Prostate gland (tissue), 2 donors: ENCODE measurements around the gene JADE1. TPM values are rescaled to one million over a fixed set of nuclear protein-coding genes. Genes with fewer than 3 reads are reported as not detected.

Source experiments
- DNase-seq: peaks from one replicate; pipeline ENCODE4 v3.0.0-alpha.2; 2019; ENCODE audit warnings: low spot score
- H3K27ac ChIP-seq, 2 donors: fragments of 200-600 bp; sonication (generic); 2 replicates each; pipeline ENCODE4 v1.5.1; 2017 to 2019
- H3K27me3 ChIP-seq: fragments of 200-600 bp; sonication (generic); replicated peaks from 2 replicates; pipeline ENCODE4 v1.5.1; 2019; ENCODE audit not compliant: insufficient read depth
- H3K36me3 ChIP-seq, 2 donors: fragments of 200-600 bp; sonication (generic); 1 replicate in 1 of 2; 2 replicates in 1 of 2; pipeline versions ENCODE4 v1.5.1 to v1.8.1; 2017 to 2019
- H3K4me1 ChIP-seq: fragments of 200-600 bp; sonication (generic); replicated peaks from 2 replicates; pipeline ENCODE4 v1.5.1; 2019
- H3K4me3 ChIP-seq, 2 donors: fragments of 200-600 bp; sonication (generic); 2 replicates each; pipeline ENCODE4 v1.5.1; 2017 to 2019
- H3K9me3 ChIP-seq: fragments of 200-600 bp; sonication (generic); 2 replicates; pipeline ENCODE4 v1.5.1; 2017
- POLR2A ChIP-seq: fragments of 450-650 bp; IDR thresholded peaks from one replicate; pipeline ENCODE4 v1.6.1; 2016; ENCODE audit warnings: antibody characterized with exemption, mild to moderate bottlenecking
- POLR2AphosphoS5 ChIP-seq: sonication (generic); formaldehyde crosslinking; IDR thresholded peaks from one replicate; pipeline ENCODE4 v1.6.1; 2017; ENCODE audit warnings: antibody characterized with exemption
- WGBS: methylation state at CpG from one replicate; pipeline ENCODE4 v1.1.5; 2018; 5-methylcytosine and 5-hydroxymethylcytosine counted together
- intact Hi-C: fragments of 100-400 bp; cut with DNase I; formaldehyde crosslinking; loops from one replicate; pipeline ENCODE4 v1.14.2; 2022
- total RNA-seq, 2 donors: library from RNA; depleted of rRNA; stranded (reverse); fragments of >200 nt; gene quantifications; one replicate each; pipeline ENCODE4 v1.1.0, GENCODE V29; 2016
- TF ChIP-seq, protein P1 (sequence below), 4 experiments: fragments of 200-600 bp in 2 of 4; fragments of 450-650 bp in 2 of 4; sonication (generic) in 2 of 4; IDR thresholded peaks; 1 replicate in 3 of 4; 2 replicates in 1 of 4; pipeline ENCODE4 v1.5.1; 2016 to 2019; ENCODE audit warnings: antibody characterized with exemption in 4 of 4, mild to moderate bottlenecking in 2 of 4, moderate library complexity in 2 of 4

The JADE1 gene
- total RNA-seq, 2 donors from 2014 or later = 31.6 to 33.9 TPM

DNA sequence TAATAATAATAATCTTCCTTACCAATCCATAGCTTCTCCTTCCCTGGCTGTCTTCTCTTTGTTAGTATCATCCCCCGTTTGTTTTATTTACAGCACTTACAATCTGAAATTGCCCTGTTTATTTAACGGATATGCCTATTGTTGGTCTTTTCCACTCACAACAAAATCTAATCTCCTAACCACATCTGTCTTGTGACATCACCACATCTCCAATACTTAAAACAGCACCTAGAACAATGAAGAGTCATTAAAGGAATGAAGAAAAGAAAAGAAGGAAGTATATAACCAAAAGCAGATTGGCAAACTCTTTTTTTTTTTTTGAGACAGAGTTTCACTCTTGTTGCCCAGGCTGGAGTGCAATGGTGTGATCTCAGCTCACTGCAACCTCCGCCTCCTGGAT lies 38.7 kb upstream of the JADE1 start:
- WGBS = 71% methylated on average over 3 of the region's 3 CpGs
- no peak overlapping the region for H3K27ac ChIP-seq
- H3K9me3 ChIP-seq = no peaks in the 10 kb centered on the region
- intact Hi-C loops = no loop called here
- H3K4me1 ChIP-seq = no peaks in the 10 kb centered on the region
- H3K4me3 ChIP-seq = no peak overlapping the region
- H3K36me3 ChIP-seq = no peaks in the 10 kb centered on the region
- no peaks in the 10 kb centered on the region for H3K27me3 ChIP-seq
- TF ChIP-seq, protein P1, sequence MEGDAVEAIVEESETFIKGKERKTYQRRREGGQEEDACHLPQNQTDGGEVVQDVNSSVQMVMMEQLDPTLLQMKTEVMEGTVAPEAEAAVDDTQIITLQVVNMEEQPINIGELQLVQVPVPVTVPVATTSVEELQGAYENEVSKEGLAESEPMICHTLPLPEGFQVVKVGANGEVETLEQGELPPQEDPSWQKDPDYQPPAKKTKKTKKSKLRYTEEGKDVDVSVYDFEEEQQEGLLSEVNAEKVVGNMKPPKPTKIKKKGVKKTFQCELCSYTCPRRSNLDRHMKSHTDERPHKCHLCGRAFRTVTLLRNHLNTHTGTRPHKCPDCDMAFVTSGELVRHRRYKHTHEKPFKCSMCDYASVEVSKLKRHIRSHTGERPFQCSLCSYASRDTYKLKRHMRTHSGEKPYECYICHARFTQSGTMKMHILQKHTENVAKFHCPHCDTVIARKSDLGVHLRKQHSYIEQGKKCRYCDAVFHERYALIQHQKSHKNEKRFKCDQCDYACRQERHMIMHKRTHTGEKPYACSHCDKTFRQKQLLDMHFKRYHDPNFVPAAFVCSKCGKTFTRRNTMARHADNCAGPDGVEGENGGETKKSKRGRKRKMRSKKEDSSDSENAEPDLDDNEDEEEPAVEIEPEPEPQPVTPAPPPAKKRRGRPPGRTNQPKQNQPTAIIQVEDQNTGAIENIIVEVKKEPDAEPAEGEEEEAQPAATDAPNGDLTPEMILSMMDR (IDR thresholded peaks at IDR 0.05) = no peak
- TF ChIP-seq POLR2A (no peak), POLR2AphosphoS5 (no peak)
- no peak for DNase-seq

DNA sequence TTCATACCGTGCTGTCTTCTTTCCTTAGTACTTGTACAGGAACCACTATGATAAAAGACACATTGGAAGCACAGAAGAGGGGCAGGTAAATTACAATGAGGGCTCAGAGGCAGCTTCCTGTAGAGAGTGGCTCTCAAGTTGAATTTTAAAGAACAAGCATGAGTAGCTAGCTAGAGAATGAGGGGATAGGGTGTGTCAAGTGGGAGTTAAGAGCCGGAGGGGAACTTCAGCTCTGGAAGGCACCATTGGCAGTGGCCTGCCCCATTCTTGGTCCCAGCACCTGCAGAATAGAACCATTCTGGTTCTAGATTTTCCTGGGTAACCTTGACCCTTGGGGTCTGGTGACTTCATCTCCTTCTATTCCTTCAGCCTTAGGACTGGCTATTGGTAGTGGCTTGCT lies 34.0 kb upstream of the JADE1 start:
- TF ChIP-seq, protein P1 (IDR thresholded peaks at IDR 0.05) = no peak
- TF ChIP-seq POLR2AphosphoS5 (no peak), POLR2A (no peak)
- intact Hi-C loops = no loop called here

DNA sequence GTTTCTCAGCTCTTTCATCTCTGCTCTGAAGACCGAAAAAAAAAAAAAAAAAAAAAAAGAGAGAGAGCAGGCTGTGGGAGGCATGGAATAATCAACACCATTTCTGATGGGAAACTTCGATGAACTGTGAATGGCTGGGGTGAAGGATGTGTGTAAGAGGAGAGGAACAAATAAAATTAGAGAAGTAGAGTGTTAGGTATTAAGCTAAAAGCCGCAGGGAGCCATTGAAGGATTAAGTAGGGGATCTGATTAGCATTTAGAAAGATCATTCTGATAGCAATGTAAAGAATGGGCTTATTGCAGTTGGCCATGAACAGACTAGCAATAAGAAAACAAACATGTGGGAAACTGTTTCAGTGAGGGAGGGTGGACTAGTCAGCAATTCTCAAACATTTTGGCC lies 33.6 kb upstream of the JADE1 start:
- H3K27ac ChIP-seq = no peak overlapping the region
- intact Hi-C loops = no loop called here
- no peaks in the 10 kb centered on the region for H3K4me1 ChIP-seq
- no peak overlapping the region for H3K4me3 ChIP-seq
- H3K9me3 ChIP-seq = no peaks in the 10 kb centered on the region
- WGBS = 70% methylated on average over 3 of the region's 3 CpGs
- H3K36me3 ChIP-seq = no peaks in the 10 kb centered on the region
- H3K27me3 ChIP-seq = no peaks in the 10 kb centered on the region
- no peak for DNase-seq
- TF ChIP-seq POLR2A (no peak), POLR2AphosphoS5 (no peak)
- TF ChIP-seq, protein P1 (IDR thresholded peaks at IDR 0.05) = no peak

More for the DNA sequence above, 34.0 kb upstream of the JADE1 start:
- no peaks in the 10 kb centered on the region for H3K4me1 ChIP-seq
- H3K4me3 ChIP-seq = no peak overlapping the region
- H3K9me3 ChIP-seq = no peaks in the 10 kb centered on the region
- DNase-seq = no peak
- no peak overlapping the region for H3K27ac ChIP-seq
- no peaks in the 10 kb centered on the region for H3K36me3 ChIP-seq
- no peaks in the 10 kb centered on the region for H3K27me3 ChIP-seq
- WGBS = 88% methylated on average over 2 of the region's 2 CpGs

DNA sequence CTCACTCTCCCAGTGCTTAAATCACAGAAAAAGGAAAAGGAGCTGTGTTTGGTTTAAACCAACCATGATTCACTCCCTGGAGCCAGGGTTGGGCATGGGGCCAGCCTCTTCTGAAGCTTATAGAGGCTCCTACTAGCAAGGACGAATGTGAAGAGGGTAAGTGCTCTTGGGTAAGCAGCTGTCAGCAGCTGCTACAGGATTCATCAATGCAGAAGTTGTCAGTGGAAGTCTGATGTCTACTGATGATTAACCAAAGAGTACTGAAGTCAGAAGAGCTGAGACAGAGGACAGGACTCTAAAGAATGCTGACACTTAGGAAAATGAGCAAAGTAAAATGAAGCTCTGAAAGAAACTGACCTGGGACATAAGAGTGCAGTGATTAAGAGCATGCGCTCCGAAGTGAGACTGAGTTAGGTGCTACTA lies 32.7 kb upstream of the JADE1 start:
- intact Hi-C loops = no loop called here
- DNase-seq = no peak
- no peak overlapping the region for H3K27ac ChIP-seq
- TF ChIP-seq, protein P1 (IDR thresholded peaks at IDR 0.05) = no peak
- no peak for TF ChIP-seq POLR2A
- no peak for TF ChIP-seq POLR2AphosphoS5
- H3K9me3 ChIP-seq = no peaks in the 10 kb centered on the region
- no peak overlapping the region for H3K4me3 ChIP-seq
- H3K4me1 ChIP-seq = no peaks in the 10 kb centered on the region
- H3K36me3 ChIP-seq = no peaks in the 10 kb centered on the region
- H3K27me3 ChIP-seq = no peaks in the 10 kb centered on the region
- WGBS = 64% methylated on average over 3 of the region's 3 CpGs

DNA sequence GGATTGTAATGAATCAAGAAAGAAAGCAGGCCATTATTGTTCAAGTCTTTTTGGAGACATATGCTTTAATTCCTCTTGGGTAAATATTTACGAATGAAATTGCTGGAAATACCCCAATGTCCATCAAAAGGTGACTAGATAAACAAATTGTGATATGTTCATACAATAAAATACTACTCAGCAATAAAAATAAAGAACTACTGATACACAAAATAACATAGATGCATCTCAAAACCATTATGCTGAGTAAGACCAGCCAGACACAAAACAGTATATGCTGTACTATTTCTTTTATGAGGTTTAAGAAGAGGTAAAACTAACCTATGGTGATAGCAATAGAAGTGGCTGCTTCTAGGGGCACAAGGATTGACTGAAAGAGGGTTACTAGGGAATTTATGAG lies 28.8 kb upstream of the JADE1 start:
- no peak for DNase-seq
- WGBS = 54% methylated on average over 1 of the region's 1 CpG
- no peak overlapping the region for H3K27ac ChIP-seq
- H3K27me3 ChIP-seq = no peaks in the 10 kb centered on the region
- no peak for TF ChIP-seq POLR2AphosphoS5
- TF ChIP-seq, protein P1 (IDR thresholded peaks at IDR 0.05) = no peak
- no peak for TF ChIP-seq POLR2A
- no peaks in the 10 kb centered on the region for H3K9me3 ChIP-seq
- H3K4me3 ChIP-seq = no peak overlapping the region
- intact Hi-C loops = no loop called here
- no peaks in the 10 kb centered on the region for H3K4me1 ChIP-seq
- no peaks in the 10 kb centered on the region for H3K36me3 ChIP-seq
